GM23338 (cell line): ENCODE data around the gene PPFIA4.

Experiments used
- CREB1 ChIP-seq: fragments of 250-450 bp; sonication (Bioruptor Pico); IDR thresholded peaks from 2 replicates; pipeline ENCODE4 v1.5.0; 2020; ENCODE audit warnings: low read depth, mild to moderate bottlenecking, moderate library complexity
- CTCF ChIP-seq, 2 experiments: fragments of 200-600 bp in 1 of 2; sonication (generic) in 1 of 2; conservative IDR thresholded peaks; 2 replicates each; pipeline versions ENCODE4 v1.5.1 to v1.6.1; 2016 to 2017; ENCODE audit warnings: antibody characterized with exemption in 2 of 2, low read depth in 2 of 2, mild to moderate bottlenecking in 2 of 2, moderate library complexity in 1 of 2
- ETS1 ChIP-seq: IDR thresholded peaks from 2 replicates; pipeline ENCODE4 v1.6.1; 2016; ENCODE audit warnings: antibody characterized with exemption
- EZH2 ChIP-seq: fragments of 200-600 bp; sonication (generic); IDR thresholded peaks from one replicate; pipeline ENCODE4 v1.8.0; 2017; ENCODE audit warnings: antibody characterized with exemption, mild to moderate bottlenecking, low read depth; ENCODE audit not compliant: unreplicated experiment
- EZH2phosphoT487 ChIP-seq: fragments of 200-600 bp; sonication (generic); IDR thresholded peaks from one replicate; pipeline ENCODE4 v1.8.1; 2018; ENCODE audit warnings: antibody characterized with exemption; ENCODE audit not compliant: unreplicated experiment
- JUNB ChIP-seq: IDR thresholded peaks from one replicate; pipeline ENCODE4 v1.6.1; 2016; ENCODE audit warnings: antibody characterized with exemption; ENCODE audit not compliant: unreplicated experiment
- NANOG ChIP-seq: IDR thresholded peaks from 2 replicates; pipeline ENCODE4 v1.6.1; 2016; ENCODE audit warnings: antibody characterized with exemption, borderline replicate concordance
- POLR2AphosphoS5 ChIP-seq: IDR thresholded peaks from 2 replicates; pipeline ENCODE4 v1.6.1; 2016; ENCODE audit warnings: antibody characterized with exemption, low read depth
- REST ChIP-seq: IDR thresholded peaks from one replicate; pipeline ENCODE4 v1.6.1; 2018; ENCODE audit warnings: antibody characterized with exemption; ENCODE audit not compliant: unreplicated experiment
- ZNF114 ChIP-seq: fragments of 250-450 bp; sonication (Bioruptor Pico); IDR thresholded peaks from 2 replicates; pipeline ENCODE4 v1.5.0; 2020; ENCODE audit warnings: mild to moderate bottlenecking, moderate library complexity

- TF ChIP-seq CREB1 (no peak), CTCF (conservative IDR thresholded peaks at IDR 0.05; ENCODE audit: low read depth in 2 of 2) (no peak), POLR2AphosphoS5 (no peak), REST (no peak), EZH2 (no peak), EZH2phosphoT487 (no peak), ETS1 (no peak), NANOG (no peak), JUNB (no peak), ZNF114 (no peak)
Measured at GRCh38 chr1:203054184-203054583, 27.9 kb downstream of the PPFIA4 start.
